HG03025 (cell line): ENCODE data around the gene MYOM1.
A peak's percentile ranks its signal among the peaks of the same experiment; 100 is the strongest.
"Not testable (repeated sequence)": the region's sequence is repeated elsewhere in the genome, so short reads cannot be mapped to it uniquely, and the experiment has no call there.

Source experiments
- ATAC-seq: cut with Tn5 transposase; IDR thresholded peaks from one replicate; pipeline ENCODE4 v1.9.1; 2021; ENCODE audit warnings: mild to moderate bottlenecking, moderate library complexity; ENCODE audit not compliant: unreplicated experiment, low FRiP score

The MYOM1 gene

GRCh38 chr18:3044931-3045698 is 174.7 kb downstream of the MYOM1 start:
- ATAC-seq, result no peak

GRCh38 chr18:3042379-3042778 is 177.4 kb downstream of the MYOM1 start:
- no peak for ATAC-seq

GRCh38 chr18:3041843-3042242 is 177.9 kb downstream of the MYOM1 start:
- ATAC-seq, result no peak

- ATAC-seq, result no peak
These were observed 178.9 kb downstream of the MYOM1 start for GRCh38 chr18:3040881-3041280.

GRCh38 chr18:3040173-3040572 is 179.6 kb downstream of the MYOM1 start:
- no peak for ATAC-seq

- peak; percentile 89 for ATAC-seq
These were observed 182.3 kb downstream of the MYOM1 start for GRCh38 chr18:3037423-3037915.

GRCh38 chr18:3036108-3036507 is 183.7 kb downstream of the MYOM1 start:
- no peak for ATAC-seq

- ATAC-seq, result no peak
These were observed 184.1 kb downstream of the MYOM1 start for GRCh38 chr18:3035635-3036034.

- ATAC-seq, result no peak
These were observed 187.0 kb downstream of the MYOM1 start for GRCh38 chr18:3032721-3033120.

- no peak for ATAC-seq
These were observed 190.4 kb downstream of the MYOM1 start for GRCh38 chr18:3029215-3029952.

GRCh38 chr18:3028115-3028514 is 191.7 kb downstream of the MYOM1 start:
- ATAC-seq, result not testable (repeated sequence)

GRCh38 chr18:3027370-3027891 is 192.3 kb downstream of the MYOM1 start:
- no peak for ATAC-seq

GRCh38 chr18:3025544-3025943 is 194.2 kb downstream of the MYOM1 start:
- ATAC-seq, result no peak

- not testable (repeated sequence) for ATAC-seq
These were observed 196.2 kb downstream of the MYOM1 start for GRCh38 chr18:3023603-3024002.
